OCI-LY1 (cell line): ENCODE results near the gene NTRK3.

Source experiments
- H2AFZ ChIP-seq: fragments of 200-600 bp; sonication (generic), shearing (Covaris generic); 2 replicates; pipeline ENCODE4 v1.6.0; 2014; ENCODE audit warnings: antibody characterized with exemption, mild to moderate bottlenecking, low read length
- H3F3A ChIP-seq: fragments of 200-600 bp; sonication (generic), shearing (Covaris generic); 2 replicates; pipeline ENCODE4 v1.6.0; 2014; ENCODE audit warnings: mild to moderate bottlenecking, antibody characterized with exemption, low read length, moderate library complexity; ENCODE audit not compliant: insufficient read depth
- H3K27ac ChIP-seq: fragments of 200-600 bp; sonication (generic); 2 replicates; pipeline ENCODE4 v1.5.1; 2014; ENCODE audit warnings: low read length, mixed run types, mild to moderate bottlenecking, low read depth; ENCODE audit not compliant: poor library complexity, severe bottlenecking
- H3K27me3 ChIP-seq: fragments of 200-600 bp; sonication (generic); 2 replicates; pipeline ENCODE4 v1.6.0; 2014; ENCODE audit warnings: antibody characterized with exemption, mild to moderate bottlenecking, low read length, moderate library complexity; ENCODE audit not compliant: insufficient read depth
- H3K36me3 ChIP-seq: fragments of 200-600 bp; sonication (generic); 2 replicates; pipeline ENCODE4 v1.6.1; 2014; ENCODE audit warnings: mild to moderate bottlenecking, antibody characterized with exemption, low read length, moderate library complexity, mixed read lengths; ENCODE audit not compliant: insufficient read depth
- H3K4me1 ChIP-seq: fragments of 200-600 bp; sonication (generic); 2 replicates; pipeline ENCODE4 v1.5.1; 2014; ENCODE audit warnings: mild to moderate bottlenecking, low read length, moderate library complexity; ENCODE audit not compliant: insufficient read depth, severe bottlenecking
- H3K4me2 ChIP-seq: fragments of 200-600 bp; sonication (generic), shearing (Covaris generic); 2 replicates; pipeline ENCODE4 v1.6.1; 2014; ENCODE audit warnings: low read length
- H3K4me3 ChIP-seq: fragments of 200-600 bp; sonication (generic); 2 replicates; pipeline ENCODE4 v1.5.1; 2014; ENCODE audit warnings: low read length, low read depth, mild to moderate bottlenecking, mixed read lengths; ENCODE audit not compliant: poor library complexity, severe bottlenecking
- H3K79me2 ChIP-seq: fragments of 200-600 bp; shearing (Covaris generic); 2 replicates; pipeline ENCODE4 v1.6.1; 2016; ENCODE audit warnings: mixed run types, low read length, mixed read lengths; ENCODE audit not compliant: insufficient read depth
- H3K9ac ChIP-seq: fragments of 200-600 bp; sonication (generic), shearing (Covaris generic); 2 replicates; pipeline ENCODE4 v1.6.1; 2014; ENCODE audit warnings: mild to moderate bottlenecking, low read length, mixed read lengths
- H3K9me2 ChIP-seq: fragments of 200-600 bp; sonication (generic), shearing (Covaris generic); 2 replicates; pipeline ENCODE4 v1.6.1; 2014; ENCODE audit warnings: low read depth, mild to moderate bottlenecking, low read length, mixed read lengths
- H3K9me3 ChIP-seq: fragments of 200-600 bp; shearing (Covaris generic); 2 replicates; pipeline ENCODE4 v1.6.1; 2014; ENCODE audit warnings: low read length, mixed read lengths
- H4K20me1 ChIP-seq: fragments of 200-600 bp; sonication (generic), shearing (Covaris generic); 2 replicates; pipeline ENCODE4 v1.6.0; 2016; ENCODE audit warnings: mild to moderate bottlenecking, low read length; ENCODE audit not compliant: insufficient read depth
- EZH2 ChIP-seq: fragments of 200-600 bp; sonication (generic), shearing (Covaris generic); IDR thresholded peaks from 2 replicates; pipeline ENCODE4 v1.8.0; 2017; ENCODE audit warnings: borderline replicate concordance, mixed run types, mild to moderate bottlenecking, antibody characterized with exemption, low read length, moderate library complexity, mixed read lengths
- TF ChIP-seq, protein P1 (sequence below): fragments of 200-600 bp; sonication (generic), shearing (Covaris generic); IDR thresholded peaks from 2 replicates; pipeline ENCODE4 v1.5.1; 2017; ENCODE audit warnings: mild to moderate bottlenecking, antibody characterized with exemption, low read length, moderate library complexity, mixed read lengths

Gene NTRK3

DNA sequence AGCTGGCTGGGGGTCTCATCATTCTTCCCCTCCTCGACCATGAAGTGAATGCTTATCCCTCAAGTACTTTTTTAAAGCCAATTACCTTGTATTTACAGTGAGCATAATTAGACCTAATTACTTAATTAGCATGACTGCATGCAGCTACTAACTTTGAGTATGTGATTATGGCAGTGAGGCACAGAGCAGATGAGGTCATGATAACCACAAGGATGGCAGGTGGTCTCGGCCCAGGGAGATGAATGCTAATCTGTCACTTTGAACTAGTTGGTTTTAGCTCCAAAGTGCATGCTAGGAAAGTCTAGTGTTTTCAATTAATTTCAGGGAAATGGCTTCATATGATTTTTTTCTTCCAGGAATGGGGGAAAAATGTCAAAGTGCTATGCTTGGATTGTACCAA, 233.8 kb downstream of the NTRK3 start:
- TF ChIP-seq EZH2: no peak
- TF ChIP-seq, protein P1, sequence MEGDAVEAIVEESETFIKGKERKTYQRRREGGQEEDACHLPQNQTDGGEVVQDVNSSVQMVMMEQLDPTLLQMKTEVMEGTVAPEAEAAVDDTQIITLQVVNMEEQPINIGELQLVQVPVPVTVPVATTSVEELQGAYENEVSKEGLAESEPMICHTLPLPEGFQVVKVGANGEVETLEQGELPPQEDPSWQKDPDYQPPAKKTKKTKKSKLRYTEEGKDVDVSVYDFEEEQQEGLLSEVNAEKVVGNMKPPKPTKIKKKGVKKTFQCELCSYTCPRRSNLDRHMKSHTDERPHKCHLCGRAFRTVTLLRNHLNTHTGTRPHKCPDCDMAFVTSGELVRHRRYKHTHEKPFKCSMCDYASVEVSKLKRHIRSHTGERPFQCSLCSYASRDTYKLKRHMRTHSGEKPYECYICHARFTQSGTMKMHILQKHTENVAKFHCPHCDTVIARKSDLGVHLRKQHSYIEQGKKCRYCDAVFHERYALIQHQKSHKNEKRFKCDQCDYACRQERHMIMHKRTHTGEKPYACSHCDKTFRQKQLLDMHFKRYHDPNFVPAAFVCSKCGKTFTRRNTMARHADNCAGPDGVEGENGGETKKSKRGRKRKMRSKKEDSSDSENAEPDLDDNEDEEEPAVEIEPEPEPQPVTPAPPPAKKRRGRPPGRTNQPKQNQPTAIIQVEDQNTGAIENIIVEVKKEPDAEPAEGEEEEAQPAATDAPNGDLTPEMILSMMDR: no peak
- H3F3A ChIP-seq: no peaks in the 10 kb centered on the region
- no peak overlapping the region for H3K4me3 ChIP-seq
- H3K36me3 ChIP-seq: no peaks in the 10 kb centered on the region
- no peaks in the 10 kb centered on the region for H3K4me1 ChIP-seq
- no peaks in the 10 kb centered on the region for H3K27me3 ChIP-seq
- no peak overlapping the region for H3K9ac ChIP-seq
- H3K9me2 ChIP-seq: no peaks in the 10 kb centered on the region
- no peak overlapping the region for H2AFZ ChIP-seq
- H3K27ac ChIP-seq: no peak overlapping the region
- no peaks in the 10 kb centered on the region for H3K9me3 ChIP-seq
- H3K4me2 ChIP-seq: no peak overlapping the region
- no peaks in the 10 kb centered on the region for H3K79me2 ChIP-seq
- no peaks in the 10 kb centered on the region for H4K20me1 ChIP-seq

DNA sequence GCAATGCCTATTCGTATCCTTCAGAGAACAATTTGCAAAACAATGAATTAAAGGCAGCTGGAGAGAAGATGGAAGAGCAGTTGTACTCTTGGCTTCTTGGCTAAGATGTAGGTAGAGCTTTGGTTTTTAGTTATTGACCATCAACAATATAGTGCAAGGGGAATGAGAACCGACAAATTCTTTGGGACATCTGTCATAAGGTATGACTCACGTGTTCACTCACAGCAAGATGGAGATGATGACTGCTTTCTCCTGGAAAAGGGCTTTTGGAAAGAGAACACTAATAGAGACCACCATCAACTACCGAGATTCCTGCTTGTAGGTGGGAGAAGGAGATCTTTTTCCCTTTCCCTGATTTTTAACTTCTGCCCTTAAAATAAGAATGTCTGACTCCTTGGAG, 234.9 kb downstream of the NTRK3 start:
- H3K9me3 ChIP-seq: no peaks in the 10 kb centered on the region
- TF ChIP-seq, protein P1: no peak
- TF ChIP-seq EZH2: no peak
- H3K27ac ChIP-seq: no peak overlapping the region
- H3K9me2 ChIP-seq: no peaks in the 10 kb centered on the region
- H3K4me2 ChIP-seq: no peak overlapping the region
- no peaks in the 10 kb centered on the region for H3K27me3 ChIP-seq
- no peak overlapping the region for H3K4me3 ChIP-seq
- H2AFZ ChIP-seq: no peak overlapping the region
- no peaks in the 10 kb centered on the region for H3K4me1 ChIP-seq
- no peaks in the 10 kb centered on the region for H4K20me1 ChIP-seq
- no peaks in the 10 kb centered on the region for H3K79me2 ChIP-seq
- no peaks in the 10 kb centered on the region for H3K36me3 ChIP-seq
- H3F3A ChIP-seq: no peaks in the 10 kb centered on the region
- no peak overlapping the region for H3K9ac ChIP-seq

DNA sequence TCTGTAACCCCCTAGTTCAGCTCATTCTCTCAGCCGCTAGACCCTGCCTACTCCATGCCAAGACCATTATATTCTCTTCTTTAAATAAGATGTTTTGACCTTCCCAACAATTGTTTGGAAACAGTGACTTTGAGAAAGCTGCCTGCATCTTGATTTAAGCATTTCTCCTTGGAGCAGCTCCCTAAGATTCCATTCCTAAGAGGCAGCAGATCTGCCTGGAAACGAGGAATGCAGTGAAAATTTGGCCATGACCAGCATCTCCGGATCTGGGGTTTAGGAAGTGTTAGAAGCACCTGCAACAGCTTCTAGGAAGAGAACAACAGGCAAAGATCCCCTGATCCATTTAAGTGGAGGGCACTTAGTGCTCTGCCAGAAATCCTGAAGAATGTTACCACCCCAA, 235.7 kb downstream of the NTRK3 start:
- no peak overlapping the region for H3K4me3 ChIP-seq
- no peaks in the 10 kb centered on the region for H3K79me2 ChIP-seq
- no peaks in the 10 kb centered on the region for H3K4me1 ChIP-seq
- no peak overlapping the region for H3K27ac ChIP-seq
- H3K27me3 ChIP-seq: no peaks in the 10 kb centered on the region
- H3K9me3 ChIP-seq: no peaks in the 10 kb centered on the region
- H3F3A ChIP-seq: no peaks in the 10 kb centered on the region
- no peaks in the 10 kb centered on the region for H3K9me2 ChIP-seq
- H2AFZ ChIP-seq: no peak overlapping the region
- no peak overlapping the region for H3K4me2 ChIP-seq
- H3K36me3 ChIP-seq: no peaks in the 10 kb centered on the region
- no peak overlapping the region for H3K9ac ChIP-seq
- no peaks in the 10 kb centered on the region for H4K20me1 ChIP-seq
- TF ChIP-seq, protein P1: no peak
- TF ChIP-seq EZH2: no peak
